HEK293 (cell line): ENCODE measurements around the gene SUSD4.

Experiments used
- CTCF ChIA-PET: fragments of 350-600 bp; formaldehyde crosslinking; extraction: SDS; loops from one replicate; lab custom pipeline; 2021; ENCODE audit warnings: antibody characterized with exemption; lab: Yijun Ruan, JAX
- POLR2A ChIA-PET: fragments of 300-600 bp; formaldehyde crosslinking; extraction: SDS; loops from one replicate; lab custom pipeline; 2020; ENCODE audit warnings: antibody characterized with exemption, inconsistent platforms; lab: Yijun Ruan, JAX
- H3K27ac ChIP-seq: fragments of 200-500 bp; sonication (Bioruptor generic); 2 replicates; pipeline ENCODE4 v1.5.1; 2014; ENCODE audit warnings: low read depth, low read length, control low read depth, inconsistent platforms; ENCODE audit errors: extremely low read depth
- H3K36me3 ChIP-seq, 2 experiments: fragments of 200-500 bp in 1 of 2; sonication (Bioruptor generic) in 1 of 2; 1 replicate in 1 of 2; 2 replicates in 1 of 2; pipeline ENCODE4 v1.5.1; 2014 to 2017; ENCODE audit warnings: inconsistent platforms in 2 of 2, low read length in 2 of 2; ENCODE audit not compliant: control insufficient read depth in 2 of 2, insufficient read depth in 1 of 2
- H3K4me1 ChIP-seq: fragments of 200-500 bp; sonication (Bioruptor generic); 2 replicates; pipeline ENCODE4 v1.5.1; 2014; ENCODE audit warnings: mild to moderate bottlenecking, low read length, inconsistent platforms; ENCODE audit not compliant: control insufficient read depth, insufficient read depth
- H3K4me3 ChIP-seq: 2 replicates; pipeline ENCODE4 v1.5.1; 2011; ENCODE audit warnings: low read depth, mild to moderate bottlenecking, control low read depth, low read length, moderate library complexity
- H3K9me3 ChIP-seq: fragments of 200-500 bp; sonication (Bioruptor generic); 2 replicates; pipeline ENCODE4 v1.5.1; 2014; ENCODE audit warnings: low read depth, low read length, inconsistent platforms; ENCODE audit not compliant: control insufficient read depth, insufficient read depth
- AEBP2 ChIP-seq: fragments of 450-650 bp; formaldehyde crosslinking; IDR thresholded peaks from 2 replicates; pipeline ENCODE4 v1.5.1; 2016; ENCODE audit warnings: missing biosample characterization, missing genetic modification characterization, borderline replicate concordance
- BCL11A ChIP-seq: fragments of 450-650 bp; formaldehyde crosslinking; IDR thresholded peaks from 2 replicates; pipeline ENCODE4 v1.5.1; 2016; ENCODE audit warnings: low read depth, missing biosample characterization, missing genetic modification characterization
- KLF10 ChIP-seq: fragments of 450-650 bp; IDR thresholded peaks from 2 replicates; pipeline ENCODE4 v1.5.1; 2018; ENCODE audit warnings: missing biosample characterization, mild to moderate bottlenecking, missing genetic modification characterization
- SP3 ChIP-seq: fragments of 450-650 bp; formaldehyde crosslinking; IDR thresholded peaks from 2 replicates; pipeline ENCODE4 v1.5.1; 2016; ENCODE audit warnings: missing biosample characterization, missing genetic modification characterization
- TRIM28 ChIP-seq: IDR thresholded peaks from 2 replicates; pipeline ENCODE4 v1.6.1; 2011; ENCODE audit warnings: low read length, control low read depth, borderline replicate concordance
- YY2 ChIP-seq: fragments of 450-650 bp; formaldehyde crosslinking; IDR thresholded peaks from 2 replicates; pipeline ENCODE4 v1.5.1; 2016; ENCODE audit warnings: missing biosample characterization, missing genetic modification characterization
- ZBTB21 ChIP-seq: fragments of 450-650 bp; formaldehyde crosslinking; IDR thresholded peaks from 2 replicates; pipeline ENCODE4 v1.5.1; 2017; ENCODE audit warnings: missing biosample characterization, missing genetic modification characterization
- ZNF121 ChIP-seq: fragments of 450-650 bp; formaldehyde crosslinking; IDR thresholded peaks from 2 replicates; pipeline ENCODE4 v1.5.1; 2016; ENCODE audit warnings: missing biosample characterization, missing genetic modification characterization
- ZNF146 ChIP-seq: fragments of 450-650 bp; formaldehyde crosslinking; IDR thresholded peaks from 2 replicates; pipeline ENCODE4 v1.5.1; 2016; ENCODE audit warnings: missing biosample characterization, missing genetic modification characterization
- ZNF202 ChIP-seq: fragments of 450-650 bp; formaldehyde crosslinking; IDR thresholded peaks from 2 replicates; pipeline ENCODE4 v1.5.1; 2016; ENCODE audit warnings: missing biosample characterization, missing genetic modification characterization, borderline replicate concordance
- ZNF239 ChIP-seq: fragments of 450-650 bp; formaldehyde crosslinking; IDR thresholded peaks from 2 replicates; pipeline ENCODE4 v1.5.1; 2016; ENCODE audit warnings: missing biosample characterization, missing genetic modification characterization
- ZNF324 ChIP-seq: fragments of 450-650 bp; formaldehyde crosslinking; IDR thresholded peaks from 2 replicates; pipeline ENCODE4 v1.5.1; 2016; ENCODE audit warnings: missing biosample characterization, missing genetic modification characterization
- ZNF335 ChIP-seq: fragments of 450-650 bp; formaldehyde crosslinking; conservative IDR thresholded peaks from 2 replicates; pipeline ENCODE4 v1.5.1; 2016; ENCODE audit warnings: missing biosample characterization, missing genetic modification characterization
- ZNF366 ChIP-seq: fragments of 450-650 bp; formaldehyde crosslinking; conservative IDR thresholded peaks from 2 replicates; pipeline ENCODE4 v1.5.1; 2016; ENCODE audit warnings: missing biosample characterization, missing genetic modification characterization
- ZNF394 ChIP-seq: fragments of 450-650 bp; formaldehyde crosslinking; IDR thresholded peaks from 2 replicates; pipeline ENCODE4 v1.5.1; 2016; ENCODE audit warnings: missing biosample characterization, missing genetic modification characterization, mild to moderate bottlenecking, moderate library complexity, borderline replicate concordance
- ZNF423 ChIP-seq: fragments of 450-650 bp; formaldehyde crosslinking; IDR thresholded peaks from 2 replicates; pipeline ENCODE4 v1.5.1; 2016; ENCODE audit warnings: missing biosample characterization, missing genetic modification characterization
- ZNF433 ChIP-seq: fragments of 450-650 bp; formaldehyde crosslinking; IDR thresholded peaks from 2 replicates; pipeline ENCODE4 v1.5.1; 2016; ENCODE audit warnings: missing biosample characterization, missing genetic modification characterization, low read depth
- ZNF558 ChIP-seq: fragments of 450-650 bp; formaldehyde crosslinking; IDR thresholded peaks from 2 replicates; pipeline ENCODE4 v1.5.1; 2016; ENCODE audit warnings: missing biosample characterization, missing genetic modification characterization
- ZNF560 ChIP-seq: fragments of 450-650 bp; formaldehyde crosslinking; IDR thresholded peaks from 2 replicates; pipeline ENCODE4 v1.5.1; 2017; ENCODE audit warnings: missing biosample characterization, missing genetic modification characterization, borderline replicate concordance
- ZNF585B ChIP-seq: fragments of 450-650 bp; formaldehyde crosslinking; IDR thresholded peaks from 2 replicates; pipeline ENCODE4 v1.5.1; 2016; ENCODE audit warnings: missing biosample characterization, missing genetic modification characterization
- ZNF621 ChIP-seq: fragments of 450-650 bp; formaldehyde crosslinking; IDR thresholded peaks from 2 replicates; pipeline ENCODE4 v1.5.1; 2017; ENCODE audit warnings: missing biosample characterization, missing genetic modification characterization
- ZNF623 ChIP-seq: fragments of 450-650 bp; formaldehyde crosslinking; IDR thresholded peaks from 2 replicates; pipeline ENCODE4 v1.5.1; 2016; ENCODE audit warnings: missing biosample characterization, missing genetic modification characterization
- ZNF664 ChIP-seq: fragments of 450-650 bp; formaldehyde crosslinking; IDR thresholded peaks from 2 replicates; pipeline ENCODE4 v1.5.1; 2016; ENCODE audit warnings: missing biosample characterization, missing genetic modification characterization
- ZNF670 ChIP-seq: fragments of 450-650 bp; formaldehyde crosslinking; IDR thresholded peaks from 2 replicates; pipeline ENCODE4 v1.5.1; 2016; ENCODE audit warnings: missing biosample characterization, missing genetic modification characterization, low read depth
- ZNF701 ChIP-seq: fragments of 450-650 bp; formaldehyde crosslinking; IDR thresholded peaks from 2 replicates; pipeline ENCODE4 v1.5.1; 2016; ENCODE audit warnings: missing biosample characterization, missing genetic modification characterization
- ZNF785 ChIP-seq: fragments of 450-650 bp; formaldehyde crosslinking; IDR thresholded peaks from 2 replicates; pipeline ENCODE4 v1.5.1; 2016; ENCODE audit warnings: missing biosample characterization, missing genetic modification characterization
- ZSCAN23 ChIP-seq: fragments of 450-650 bp; formaldehyde crosslinking; IDR thresholded peaks from 2 replicates; pipeline ENCODE4 v1.5.1; 2016; ENCODE audit warnings: missing biosample characterization, missing genetic modification characterization
- TF ChIP-seq, protein P1 (sequence below): fragments of 450-650 bp; IDR thresholded peaks from 2 replicates; pipeline ENCODE4 v1.5.1; 2018; ENCODE audit warnings: missing biosample characterization, mild to moderate bottlenecking, missing genetic modification characterization
- TF ChIP-seq, protein P2 (sequence below): fragments of 450-650 bp; IDR thresholded peaks from 2 replicates; pipeline ENCODE4 v1.5.1; 2018; ENCODE audit warnings: missing biosample characterization, missing genetic modification characterization
- TF ChIP-seq, protein P3 (sequence below): fragments of 450-650 bp; formaldehyde crosslinking; IDR thresholded peaks from 2 replicates; pipeline ENCODE4 v1.5.1; 2016; ENCODE audit warnings: missing biosample characterization, missing genetic modification characterization, low read depth

Gene SUSD4

GRCh38 chr1:223264983-223265908 is 98.7 kb downstream of the SUSD4 start:
- TF ChIP-seq YY2 (tag by site-specific recombination) (no peak), ZNF560 (no peak), ZNF785 (tag by site-specific recombination) (no peak), ZNF366 (tag by site-specific recombination) (no peak), ZNF335 (no peak), SP3 (tag by site-specific recombination) (no peak), ZNF433 (tag by site-specific recombination) (no peak), ZNF146 (tag by site-specific recombination) (no peak), AEBP2 (no peak), ZBTB21 (tag by site-specific recombination) (no peak), KLF10 (tag by site-specific recombination) (no peak), ZNF701 (no peak)
- TF ChIP-seq, protein P1, sequence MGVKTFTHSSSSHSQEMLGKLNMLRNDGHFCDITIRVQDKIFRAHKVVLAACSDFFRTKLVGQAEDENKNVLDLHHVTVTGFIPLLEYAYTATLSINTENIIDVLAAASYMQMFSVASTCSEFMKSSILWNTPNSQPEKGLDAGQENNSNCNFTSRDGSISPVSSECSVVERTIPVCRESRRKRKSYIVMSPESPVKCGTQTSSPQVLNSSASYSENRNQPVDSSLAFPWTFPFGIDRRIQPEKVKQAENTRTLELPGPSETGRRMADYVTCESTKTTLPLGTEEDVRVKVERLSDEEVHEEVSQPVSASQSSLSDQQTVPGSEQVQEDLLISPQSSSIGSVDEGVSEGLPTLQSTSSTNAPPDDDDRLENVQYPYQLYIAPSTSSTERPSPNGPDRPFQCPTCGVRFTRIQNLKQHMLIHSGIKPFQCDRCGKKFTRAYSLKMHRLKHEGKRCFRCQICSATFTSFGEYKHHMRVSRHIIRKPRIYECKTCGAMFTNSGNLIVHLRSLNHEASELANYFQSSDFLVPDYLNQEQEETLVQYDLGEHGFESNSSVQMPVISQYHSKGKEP: no peak
- Histone ChIP-seq H3K4me3 (no peak overlapping the region), H3K9me3 (no peaks in the 10 kb centered on the region), H3K36me3 (no peaks in the 10 kb centered on the region), H3K27ac (no peak overlapping the region), H3K4me1 (no peaks in the 10 kb centered on the region)
- ChIA-PET CTCF (interaction anchor here (1.0 kb wide), 1 partner anchor 291 kb away, joined by 3 read pairs; no protein-coding TSS in a partner anchor), POLR2A (no interaction called here)

- no peak for TF ChIP-seq BCL11A (tag by site-specific recombination)
- TF ChIP-seq ZNF121 (tag by site-specific recombination): no peak
- TF ChIP-seq ZNF324: no peak
- no peak for TF ChIP-seq ZNF670 (tag by site-specific recombination)
- TF ChIP-seq ZNF623: no peak
- no peak for TF ChIP-seq ZNF239 (tag by site-specific recombination)
- TF ChIP-seq, protein P2, sequence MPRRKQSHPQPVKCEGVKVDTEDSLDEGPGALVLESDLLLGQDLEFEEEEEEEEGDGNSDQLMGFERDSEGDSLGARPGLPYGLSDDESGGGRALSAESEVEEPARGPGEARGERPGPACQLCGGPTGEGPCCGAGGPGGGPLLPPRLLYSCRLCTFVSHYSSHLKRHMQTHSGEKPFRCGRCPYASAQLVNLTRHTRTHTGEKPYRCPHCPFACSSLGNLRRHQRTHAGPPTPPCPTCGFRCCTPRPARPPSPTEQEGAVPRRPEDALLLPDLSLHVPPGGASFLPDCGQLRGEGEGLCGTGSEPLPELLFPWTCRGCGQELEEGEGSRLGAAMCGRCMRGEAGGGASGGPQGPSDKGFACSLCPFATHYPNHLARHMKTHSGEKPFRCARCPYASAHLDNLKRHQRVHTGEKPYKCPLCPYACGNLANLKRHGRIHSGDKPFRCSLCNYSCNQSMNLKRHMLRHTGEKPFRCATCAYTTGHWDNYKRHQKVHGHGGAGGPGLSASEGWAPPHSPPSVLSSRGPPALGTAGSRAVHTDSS (tag by site-specific recombination): no peak
- no peak for TF ChIP-seq TRIM28
- TF ChIP-seq ZNF558 (tag by site-specific recombination): no peak
- no peak for TF ChIP-seq ZNF621
- TF ChIP-seq ZNF585B (tag by site-specific recombination): no peak
- TF ChIP-seq ZNF560: no peak
- TF ChIP-seq ZSCAN23 (tag by site-specific recombination): no peak
- no peak for TF ChIP-seq ZNF664 (tag by site-specific recombination)
- TF ChIP-seq ZNF423: no peak
- no peak for TF ChIP-seq ZNF394 (tag by site-specific recombination)
- TF ChIP-seq, protein P3, sequence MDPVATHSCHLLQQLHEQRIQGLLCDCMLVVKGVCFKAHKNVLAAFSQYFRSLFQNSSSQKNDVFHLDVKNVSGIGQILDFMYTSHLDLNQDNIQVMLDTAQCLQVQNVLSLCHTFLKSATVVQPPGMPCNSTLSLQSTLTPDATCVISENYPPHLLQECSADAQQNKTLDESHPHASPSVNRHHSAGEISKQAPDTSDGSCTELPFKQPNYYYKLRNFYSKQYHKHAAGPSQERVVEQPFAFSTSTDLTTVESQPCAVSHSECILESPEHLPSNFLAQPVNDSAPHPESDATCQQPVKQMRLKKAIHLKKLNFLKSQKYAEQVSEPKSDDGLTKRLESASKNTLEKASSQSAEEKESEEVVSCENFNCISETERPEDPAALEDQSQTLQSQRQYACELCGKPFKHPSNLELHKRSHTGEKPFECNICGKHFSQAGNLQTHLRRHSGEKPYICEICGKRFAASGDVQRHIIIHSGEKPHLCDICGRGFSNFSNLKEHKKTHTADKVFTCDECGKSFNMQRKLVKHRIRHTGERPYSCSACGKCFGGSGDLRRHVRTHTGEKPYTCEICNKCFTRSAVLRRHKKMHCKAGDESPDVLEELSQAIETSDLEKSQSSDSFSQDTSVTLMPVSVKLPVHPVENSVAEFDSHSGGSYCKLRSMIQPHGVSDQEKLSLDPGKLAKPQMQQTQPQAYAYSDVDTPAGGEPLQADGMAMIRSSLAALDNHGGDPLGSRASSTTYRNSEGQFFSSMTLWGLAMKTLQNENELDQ: no peak
- TF ChIP-seq ZNF202 (tag by site-specific recombination): no peak
- Histone ChIP-seq H3K36me3 (no peaks in the 10 kb centered on the region), H3K9me3 (no peaks in the 10 kb centered on the region), H3K4me1 (no peaks in the 10 kb centered on the region), H3K4me3 (no peak overlapping the region), H3K27ac (no peak overlapping the region)
- ChIA-PET POLR2A (no interaction called here), CTCF (no interaction called here)
Measured at GRCh38 chr1:223264529-223264928, 99.4 kb downstream of the SUSD4 start.
